ENCODE measurements around the gene NKX2-3.

Gene NKX2-3

GRCh38 chr10:99539120-99539519 is 6.4 kb downstream of the NKX2-3 start:
- POLR2A ChIA-PET = interaction anchor here (0.6 kb wide), 1 partner anchor 110 kb away, joined by 3 read pairs; no protein-coding TSS in a partner anchor
- peak; percentile 87 for TF ChIP-seq ZNF600 (tag by site-specific recombination; IDR thresholded peaks at IDR 0.05)
- TF ChIP-seq KLF16 (tag by site-specific recombination; IDR thresholded peaks at IDR 0.05) = no peak
- TF ChIP-seq ZNF664 (tag by site-specific recombination; IDR thresholded peaks at IDR 0.05) = peak; percentile 83
- 0 out of 2 replicates have a peak, but pooled peaks have one; percentile 8 for TF ChIP-seq GLIS1 (tag by site-specific recombination; IDR thresholded peaks at IDR 0.05)
- Histone ChIP-seq H3K27ac (ENCODE audit: extremely low read depth, low read depth, low read length) (no peak overlapping the region), H3K4me3 (ENCODE audit: low read depth, low read length) (no peak overlapping the region), H3K9me3 (ENCODE audit: control insufficient read depth, insufficient read depth, low read depth, low read length) (no peaks in the 10 kb centered on the region), H3K4me1 (ENCODE audit: control insufficient read depth, insufficient read depth, low read length) (peaks cover 6% of the 10 kb centered on the region; the same call in 1 of the 2 replicates), H3K36me3 (ENCODE audit: control insufficient read depth in 2 of 2, insufficient read depth in 1 of 2, low read length in 2 of 2) (no peaks in the 10 kb centered on the region)
- CTCF ChIA-PET = interaction anchor here (0.5 to 1.3 kb wide), 3 partner anchors 9 to 103 kb away, joined by 3 to 4 read pairs (median 3); no protein-coding TSS in a partner anchor

- Histone ChIP-seq H3K4me3 (ENCODE audit: low read depth, low read length) (no peak overlapping the region), H3K27ac (ENCODE audit: extremely low read depth, low read depth, low read length) (no peak overlapping the region), H3K9me3 (ENCODE audit: control insufficient read depth, insufficient read depth, low read depth, low read length) (no peaks in the 10 kb centered on the region), H3K4me1 (ENCODE audit: control insufficient read depth, insufficient read depth, low read length) (peaks cover 6% of the 10 kb centered on the region; the same call in 1 of the 2 replicates), H3K36me3 (ENCODE audit: control insufficient read depth in 2 of 2, insufficient read depth in 1 of 2, low read length in 2 of 2) (no peaks in the 10 kb centered on the region)
- TF ChIP-seq ZFP3 (tag by site-specific recombination; IDR thresholded peaks at IDR 0.05; ENCODE audit: low read depth) = no peak
- no peak for TF ChIP-seq ZNF624 (tag by site-specific recombination; IDR thresholded peaks at IDR 0.05)
- TF ChIP-seq ZBTB11 (tag by site-specific recombination; conservative IDR thresholded peaks at IDR 0.05; ENCODE audit: low read depth) = no peak
- no peak for TF ChIP-seq KLF8 (tag by site-specific recombination; IDR thresholded peaks at IDR 0.05)
- no peak for TF ChIP-seq BCL11A (tag by site-specific recombination; IDR thresholded peaks at IDR 0.05; ENCODE audit: low read depth)
- no peak for TF ChIP-seq ZSCAN30 (tag by site-specific recombination; IDR thresholded peaks at IDR 0.05)
- ChIA-PET POLR2A (no interaction called here), CTCF (no interaction called here)
These were observed 7.1 kb downstream of the NKX2-3 start for GRCh38 chr10:99539820-99540219.

GRCh38 chr10:99540306-99540656 is 7.5 kb downstream of the NKX2-3 start:
- Histone ChIP-seq H3K9me3 (ENCODE audit: control insufficient read depth, insufficient read depth, low read depth, low read length) (no peaks in the 10 kb centered on the region), H3K4me3 (ENCODE audit: low read depth, low read length) (peak overlapping the region; percentile 37), H3K36me3 (ENCODE audit: control insufficient read depth in 2 of 2, insufficient read depth in 1 of 2, low read length in 2 of 2) (no peaks in the 10 kb centered on the region), H3K27ac (ENCODE audit: extremely low read depth, low read depth, low read length) (no peak overlapping the region; the same call in 1 of the 2 replicates), H3K4me1 (ENCODE audit: control insufficient read depth, insufficient read depth, low read length) (peaks cover 4% of the 10 kb centered on the region; the same call in 1 of the 2 replicates)
- ChIA-PET POLR2A (no interaction called here), CTCF (no interaction called here)
- TF ChIP-seq ZNF521 (tag by site-specific recombination; IDR thresholded peaks at IDR 0.05) = no peak
- no peak for TF ChIP-seq RBAK (tag by site-specific recombination; IDR thresholded peaks at IDR 0.05)
- TF ChIP-seq ZBTB17 (tag by site-specific recombination; IDR thresholded peaks at IDR 0.05) = no peak
- no peak for TF ChIP-seq IKZF3 (tag by site-specific recombination; IDR thresholded peaks at IDR 0.05)

- ChIA-PET POLR2A (no interaction called here), CTCF (interaction anchor here (1.2 to 4.1 kb wide), 3 partner anchors 12 to 105 kb away, joined by 4 to 21 read pairs (median 7); no protein-coding TSS in a partner anchor)
- peak overlapping the region; percentile 37 for H3K4me3 ChIP-seq (ENCODE audit: low read depth, low read length)
- H3K9me3 ChIP-seq (ENCODE audit: control insufficient read depth, insufficient read depth, low read depth, low read length) = no peaks in the 10 kb centered on the region
- H3K4me1 ChIP-seq (ENCODE audit: control insufficient read depth, insufficient read depth, low read length) = peaks cover 4% of the 10 kb centered on the region; the same call in 1 of the 2 replicates
- peak overlapping the region; percentile 55; the same call in 1 of the 2 replicates for H3K27ac ChIP-seq (ENCODE audit: extremely low read depth, low read depth, low read length)
- no peaks in the 10 kb centered on the region for H3K36me3 ChIP-seq (ENCODE audit: control insufficient read depth in 2 of 2, insufficient read depth in 1 of 2, low read length in 2 of 2)
- TF ChIP-seq REST (tag by site-specific recombination; IDR thresholded peaks at IDR 0.05) (no peak), SP2 (tag by site-specific recombination; IDR thresholded peaks at IDR 0.05) (peak; percentile 59), ZNF184 (tag by site-specific recombination; IDR thresholded peaks at IDR 0.05) (0 out of 2 replicates have a peak, but pooled peaks have one; percentile 16), SP3 (tag by site-specific recombination; IDR thresholded peaks at IDR 0.05) (peak; percentile 80), ZBTB8A (tag by site-specific recombination; IDR thresholded peaks at IDR 0.05) (peak; percentile 56; the same call in 1 of the 2 replicates), ZNF785 (tag by site-specific recombination; IDR thresholded peaks at IDR 0.05) (no peak), ZNF596 (tag by site-specific recombination; IDR thresholded peaks at IDR 0.05) (no peak), ZNF514 (tag by site-specific recombination; IDR thresholded peaks at IDR 0.05) (no peak)
These were observed 8.2 kb downstream of the NKX2-3 start for GRCh38 chr10:99540657-99541531.
